Smooth muscle cell (in vitro differentiated cells): ENCODE measurements around the gene HSPA4. TPM values are rescaled to one million over a fixed set of nuclear protein-coding genes. Genes with fewer than 3 reads are reported as not detected.

Source experiments
- DNase-seq: peaks from one replicate; lab custom pipeline; 2025; ENCODE audit not compliant: unreplicated experiment; lab: John Stamatoyannopoulos, UW
- H2AFZ ChIP-seq: fragments of 200-600 bp; sonication (generic); 2 replicates; pipeline ENCODE4 v1.6.0; 2016; ENCODE audit warnings: antibody characterized with exemption, low read depth, mild to moderate bottlenecking
- H3F3A ChIP-seq: fragments of 200-600 bp; sonication (generic); 2 replicates; pipeline ENCODE4 v1.6.0; 2017; ENCODE audit warnings: antibody characterized with exemption, low read depth
- H3K27ac ChIP-seq: fragments of 200-600 bp; sonication (generic); 2 replicates; pipeline ENCODE4 v1.5.1; 2016; ENCODE audit warnings: low read depth, mild to moderate bottlenecking
- H3K27me3 ChIP-seq: fragments of 200-600 bp; sonication (generic); 2 replicates; pipeline ENCODE4 v1.6.1; 2016; ENCODE audit warnings: low read depth, mild to moderate bottlenecking
- H3K36me3 ChIP-seq: fragments of 200-600 bp; sonication (generic); 2 replicates; pipeline ENCODE4 v1.5.1; 2016; ENCODE audit warnings: low read depth
- H3K4me1 ChIP-seq: fragments of 200-600 bp; sonication (generic); 2 replicates; pipeline ENCODE4 v1.5.1; 2016; ENCODE audit warnings: low read depth
- H3K4me2 ChIP-seq: fragments of 200-600 bp; sonication (generic); 2 replicates; pipeline ENCODE4 v1.6.0; 2016; ENCODE audit warnings: mild to moderate bottlenecking
- H3K4me3 ChIP-seq: fragments of 200-600 bp; sonication (generic); 2 replicates; pipeline ENCODE4 v1.5.1; 2016; ENCODE audit warnings: mild to moderate bottlenecking
- H3K79me2 ChIP-seq: fragments of 200-600 bp; sonication (generic); 2 replicates; pipeline ENCODE4 v1.6.0; 2016; ENCODE audit warnings: low read depth, mild to moderate bottlenecking
- H3K9ac ChIP-seq: fragments of 200-600 bp; sonication (generic); 2 replicates; pipeline ENCODE4 v1.6.0; 2016; ENCODE audit warnings: low read depth
- H3K9me3 ChIP-seq: fragments of 200-600 bp; sonication (generic); replicated peaks from 2 replicates; pipeline ENCODE4 v1.5.1; 2016; ENCODE audit warnings: low read depth
- H4K20me1 ChIP-seq: fragments of 200-600 bp; sonication (generic); 2 replicates; pipeline ENCODE4 v1.6.0; 2016; ENCODE audit warnings: low read depth
- WGBS: methylation state at CpG from one replicate; pipeline ENCODE4 v1.1.7; 2016; ENCODE audit warnings: low lambda C conversion rate; 5-methylcytosine and 5-hydroxymethylcytosine counted together
- polyA plus RNA-seq: library from polyadenylated mRNA; unstranded; fragments of >200 nt; fragmentation: Nextera tagmentation; extraction: Ambion mirVana; gene quantifications from 2 replicates; pipeline ENCODE4 v1.2.1, GENCODE V29; 2016
- total RNA-seq: library from RNA; depleted of rRNA; stranded (reverse); fragments of >200 nt; gene quantifications from 2 replicates; pipeline ENCODE4 v1.2.3, GENCODE V29; 2014
- TF ChIP-seq, protein P1 (sequence below): fragments of 200-600 bp; sonication (generic); IDR thresholded peaks from 2 replicates; pipeline ENCODE4 v1.5.1; 2017; ENCODE audit warnings: borderline replicate concordance, mild to moderate bottlenecking, antibody characterized with exemption; ENCODE audit not compliant: insufficient read depth, poor library complexity, severe bottlenecking

HSPA4 gene
- total and polyA plus RNA-seq, 2 experiments from 2014 or later = 73.2 to 90.3 TPM

DNA sequence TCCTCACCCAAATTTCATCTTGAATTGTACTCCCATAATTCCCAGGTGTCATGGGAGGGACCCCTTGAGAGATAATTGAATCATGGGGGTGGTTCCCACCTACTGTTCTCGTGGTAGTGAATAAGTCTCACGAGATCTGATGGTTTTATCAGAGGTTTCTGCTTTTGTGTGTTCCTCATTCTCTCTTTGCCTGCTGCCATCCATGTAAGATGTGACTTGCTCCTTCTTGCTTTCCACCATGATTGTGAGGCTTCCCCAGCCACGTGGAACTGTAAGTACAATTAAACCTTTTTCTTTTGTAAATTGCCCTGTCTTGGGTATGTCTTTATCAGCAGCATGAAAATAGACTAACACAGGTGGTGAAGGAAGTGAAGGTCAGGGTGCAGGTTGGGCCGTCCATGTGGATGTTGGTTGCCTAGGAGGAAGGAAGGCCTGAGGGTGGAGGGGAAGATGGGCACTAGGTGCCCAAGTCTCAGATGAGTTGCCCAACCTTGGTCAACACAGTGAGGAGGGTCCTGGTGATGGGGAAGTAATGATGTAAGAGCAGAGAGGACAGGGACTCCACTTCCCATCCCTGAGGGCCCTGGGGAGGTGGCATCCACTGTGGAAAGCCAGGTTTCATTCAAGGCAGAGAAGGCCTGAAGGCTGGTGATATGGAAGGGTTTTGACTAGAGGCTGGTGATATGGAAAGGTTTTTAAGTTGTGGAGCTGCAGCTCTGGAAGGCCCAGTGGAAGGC, 92.6 kb downstream of the HSPA4 start:
- no peaks in the 10 kb centered on the region for H3K79me2 ChIP-seq
- no peak for DNase-seq
- no peaks in the 10 kb centered on the region for H4K20me1 ChIP-seq
- TF ChIP-seq, protein P1, sequence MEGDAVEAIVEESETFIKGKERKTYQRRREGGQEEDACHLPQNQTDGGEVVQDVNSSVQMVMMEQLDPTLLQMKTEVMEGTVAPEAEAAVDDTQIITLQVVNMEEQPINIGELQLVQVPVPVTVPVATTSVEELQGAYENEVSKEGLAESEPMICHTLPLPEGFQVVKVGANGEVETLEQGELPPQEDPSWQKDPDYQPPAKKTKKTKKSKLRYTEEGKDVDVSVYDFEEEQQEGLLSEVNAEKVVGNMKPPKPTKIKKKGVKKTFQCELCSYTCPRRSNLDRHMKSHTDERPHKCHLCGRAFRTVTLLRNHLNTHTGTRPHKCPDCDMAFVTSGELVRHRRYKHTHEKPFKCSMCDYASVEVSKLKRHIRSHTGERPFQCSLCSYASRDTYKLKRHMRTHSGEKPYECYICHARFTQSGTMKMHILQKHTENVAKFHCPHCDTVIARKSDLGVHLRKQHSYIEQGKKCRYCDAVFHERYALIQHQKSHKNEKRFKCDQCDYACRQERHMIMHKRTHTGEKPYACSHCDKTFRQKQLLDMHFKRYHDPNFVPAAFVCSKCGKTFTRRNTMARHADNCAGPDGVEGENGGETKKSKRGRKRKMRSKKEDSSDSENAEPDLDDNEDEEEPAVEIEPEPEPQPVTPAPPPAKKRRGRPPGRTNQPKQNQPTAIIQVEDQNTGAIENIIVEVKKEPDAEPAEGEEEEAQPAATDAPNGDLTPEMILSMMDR = no peak
- H2AFZ ChIP-seq = no peak overlapping the region
- no peak overlapping the region for H3K27ac ChIP-seq
- no peaks in the 10 kb centered on the region for H3K36me3 ChIP-seq
- no peaks in the 10 kb centered on the region for H3K27me3 ChIP-seq
- WGBS = 70% methylated on average over 4 of the region's 4 CpGs
- H3K9me3 ChIP-seq = no peaks in the 10 kb centered on the region
- no peak overlapping the region for H3K9ac ChIP-seq
- no peak overlapping the region for H3K4me3 ChIP-seq
- no peaks in the 10 kb centered on the region for H3F3A ChIP-seq
- H3K4me2 ChIP-seq = no peak overlapping the region
- H3K4me1 ChIP-seq = no peaks in the 10 kb centered on the region

DNA sequence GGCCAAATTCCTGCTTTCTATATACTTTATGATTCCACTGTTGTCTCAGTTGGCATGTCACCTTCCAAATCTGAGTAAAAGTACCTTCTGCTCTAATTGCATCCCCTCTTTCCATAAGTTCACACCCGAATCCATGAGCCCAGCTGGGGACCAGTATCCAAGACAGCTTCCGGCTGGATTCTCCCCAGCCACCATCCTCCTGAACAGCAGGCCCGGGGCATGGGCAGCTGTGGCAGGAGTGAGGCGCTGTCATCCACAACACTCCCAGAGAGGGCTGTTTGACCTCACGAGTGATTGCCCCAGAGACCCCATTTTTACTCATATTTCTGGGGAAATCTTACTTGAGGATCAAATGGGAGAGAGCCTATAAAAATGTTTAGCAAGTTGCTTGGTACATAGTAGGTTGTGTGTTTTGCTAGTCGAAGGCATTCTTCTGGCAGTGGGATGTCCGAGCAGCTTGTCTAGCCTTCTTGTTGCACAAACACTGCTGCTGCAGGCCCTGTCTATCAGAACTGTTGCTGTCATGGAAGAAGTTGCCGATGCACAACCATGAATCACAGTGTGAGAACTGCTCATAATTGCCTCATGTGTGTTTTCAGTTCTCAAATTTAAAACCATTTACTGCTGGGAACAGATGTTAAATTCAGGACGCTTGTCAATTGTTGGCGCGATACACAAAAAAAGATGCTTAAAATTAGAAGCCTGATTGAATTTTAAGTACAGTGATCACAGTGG, 93.8 kb downstream of the HSPA4 start:
- no peak for DNase-seq

DNA sequence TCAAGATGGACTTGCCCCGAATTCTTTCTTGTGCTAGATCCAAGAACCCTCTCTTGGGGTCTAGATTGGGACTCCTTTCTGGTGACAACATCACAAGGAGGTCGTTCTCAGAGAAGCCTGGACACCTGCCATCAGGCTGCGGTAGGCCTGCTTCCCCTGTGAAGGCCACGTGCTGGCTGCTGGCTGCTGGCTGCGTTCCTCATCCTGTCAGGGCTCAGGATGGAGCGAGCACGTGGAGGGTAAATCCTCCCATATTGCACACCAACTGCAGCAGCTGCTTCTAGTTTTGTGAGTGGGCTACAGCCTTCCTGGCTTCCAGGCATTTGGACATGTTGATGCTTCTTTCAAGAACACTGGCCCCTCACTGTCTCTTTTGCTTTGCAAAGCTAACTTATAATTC, 95.6 kb downstream of the HSPA4 start:
- Histone ChIP-seq H3K4me2 (no peak overlapping the region), H3K4me1 (peaks cover 9% of the 10 kb centered on the region), H3K27me3 (no peaks in the 10 kb centered on the region), H3K9me3 (no peaks in the 10 kb centered on the region), H3F3A (no peaks in the 10 kb centered on the region), H3K4me3 (no peak overlapping the region), H3K79me2 (no peaks in the 10 kb centered on the region), H3K9ac (no peak overlapping the region), H4K20me1 (no peaks in the 10 kb centered on the region), H3K27ac (no peak overlapping the region), H3K36me3 (no peaks in the 10 kb centered on the region), H2AFZ (no peak overlapping the region)
- WGBS = 80% methylated on average over 7 of the region's 7 CpGs
- TF ChIP-seq, protein P1 = no peak
- no peak for DNase-seq

More for the DNA sequence above, 93.8 kb downstream of the HSPA4 start:
- H3K4me2 ChIP-seq = no peak overlapping the region
- WGBS = 89% methylated on average over 11 of the region's 11 CpGs
- no peak overlapping the region for H3K27ac ChIP-seq
- TF ChIP-seq, protein P1 = no peak
- no peaks in the 10 kb centered on the region for H4K20me1 ChIP-seq
- H3K79me2 ChIP-seq = no peaks in the 10 kb centered on the region
- H2AFZ ChIP-seq = no peak overlapping the region
- no peak overlapping the region for H3K4me3 ChIP-seq
- H3K36me3 ChIP-seq = no peaks in the 10 kb centered on the region
- H3K9ac ChIP-seq = no peak overlapping the region
- H3F3A ChIP-seq = no peaks in the 10 kb centered on the region
- no peaks in the 10 kb centered on the region for H3K9me3 ChIP-seq
- H3K27me3 ChIP-seq = no peaks in the 10 kb centered on the region
- peaks cover 9% of the 10 kb centered on the region for H3K4me1 ChIP-seq
